ENCODE results near the gene SGPL1.

GRCh38 chr10:70913893-70914240 lies 98.1 kb downstream of the SGPL1 start:
- TF ChIP-seq TAF1 (IDR thresholded peaks at IDR 0.05; ENCODE audit: low read depth, low read length) (no peak), POLR2A (IDR thresholded peaks at IDR 0.05; ENCODE audit: low read depth, low read length) (no peak), POLR2AphosphoS5 (IDR thresholded peaks at IDR 0.05; ENCODE audit: low read depth, low read length) (no peak), PAX5 (IDR thresholded peaks at IDR 0.05; ENCODE audit: insufficient read depth, low read length, severe bottlenecking) (no peak), SPI1 (IDR thresholded peaks at IDR 0.05; ENCODE audit: low read depth, low read length) (no peak), POU2F2 (IDR thresholded peaks at IDR 0.05; ENCODE audit: low read depth, low read length) (no peak)

Measured in GM12891 (cell line).